Liver (tissue), 3 donors: ENCODE data around the gene CRACR2A.

ENCODE experiments used
- EGR1 ChIP-seq, 2 donors: IDR thresholded peaks; 2 replicates each; pipeline ENCODE4 v1.6.1; 2016 to 2018; ENCODE audit warnings: antibody characterized with exemption in 2 of 2, low read depth in 2 of 2
- FOXA1 ChIP-seq: IDR thresholded peaks from 2 replicates; pipeline ENCODE4 v1.6.1; 2016; ENCODE audit warnings: antibody characterized with exemption
- FOXA2 ChIP-seq: IDR thresholded peaks from 2 replicates; pipeline ENCODE4 v1.6.1; 2016; ENCODE audit warnings: antibody characterized with exemption
- GABPA ChIP-seq, 2 donors: IDR thresholded peaks in 1 of 2; conservative IDR thresholded peaks in 1 of 2; 2 replicates each; pipeline ENCODE4 v1.6.1; 2016; ENCODE audit warnings: antibody characterized with exemption in 2 of 2, mild to moderate bottlenecking in 1 of 2, moderate library complexity in 1 of 2
- JUND ChIP-seq, 2 donors: IDR thresholded peaks; 2 replicates each; pipeline ENCODE4 v1.6.1; 2016; ENCODE audit warnings: antibody characterized with exemption in 2 of 2
- NR2F2 ChIP-seq: IDR thresholded peaks from 2 replicates; pipeline ENCODE4 v1.6.1; 2016; ENCODE audit warnings: antibody characterized with exemption
- RAD21 ChIP-seq, 2 donors: IDR thresholded peaks; 2 replicates each; pipeline ENCODE4 v1.6.1; 2016; ENCODE audit warnings: antibody characterized with exemption in 2 of 2, mild to moderate bottlenecking in 2 of 2
- RXRA ChIP-seq, 2 donors: IDR thresholded peaks; 2 replicates each; pipeline ENCODE4 v1.6.1; 2017 to 2018; ENCODE audit warnings: antibody characterized with exemption in 2 of 2, mild to moderate bottlenecking in 1 of 2
- TAF1 ChIP-seq: conservative IDR thresholded peaks from 2 replicates; pipeline ENCODE4 v1.6.1; 2016; ENCODE audit warnings: antibody characterized with exemption, mild to moderate bottlenecking
- YY1 ChIP-seq: IDR thresholded peaks from 2 replicates; pipeline ENCODE4 v1.6.1; 2016; ENCODE audit warnings: antibody characterized with exemption, mild to moderate bottlenecking
- TF ChIP-seq, protein P1 (sequence below): fragments of 150-350 bp; IDR thresholded peaks from 2 replicates; pipeline ENCODE4 v1.5.1; 2017; ENCODE audit warnings: improper control_type of control experiment, low read depth, low read length; ENCODE audit not compliant: missing input control
- TF ChIP-seq, protein P2 (sequence below): IDR thresholded peaks from 2 replicates; pipeline ENCODE4 v1.6.1; 2016; ENCODE audit warnings: antibody characterized with exemption
- TF ChIP-seq, protein P3 (sequence below): IDR thresholded peaks from 2 replicates; pipeline ENCODE4 v1.6.1; 2016; ENCODE audit warnings: antibody characterized with exemption, mild to moderate bottlenecking
- donor health status: healthy.
- donor health status: healthy.

DNA sequence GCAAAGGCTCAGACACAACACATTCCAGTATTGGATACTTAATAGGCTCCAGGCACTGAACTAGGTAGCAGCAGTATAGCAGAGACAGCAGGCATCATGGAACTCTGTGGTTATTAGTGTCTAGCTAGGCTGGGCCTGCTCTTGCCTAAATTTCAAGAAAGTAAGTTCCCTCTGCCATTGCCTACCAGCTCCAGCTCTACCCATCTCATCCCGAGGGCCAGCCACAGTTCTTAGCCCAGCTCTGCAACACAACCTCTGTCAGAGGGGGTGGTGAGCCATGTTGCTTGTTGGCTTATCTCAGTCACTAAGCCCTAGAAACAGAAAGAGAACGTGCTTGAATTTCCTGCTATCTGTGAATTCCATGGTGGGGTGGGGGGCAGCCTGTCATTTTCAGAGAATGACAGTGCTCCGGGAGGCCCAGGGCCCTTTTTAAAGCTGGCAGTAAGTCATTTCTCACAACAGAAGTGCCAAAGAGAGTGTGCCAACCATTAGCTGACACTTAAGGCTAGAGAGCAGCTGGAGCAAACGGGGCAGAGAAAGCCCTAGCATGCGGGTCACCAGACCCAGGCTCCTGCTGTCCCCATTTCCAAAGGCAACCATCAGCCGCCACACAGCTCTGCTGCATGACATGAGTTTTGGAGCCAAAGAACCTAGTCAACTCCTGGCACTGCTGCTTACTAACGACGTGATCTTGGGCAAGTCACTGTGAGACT lies 156.1 kb downstream of the CRACR2A start:
- TF ChIP-seq, protein P1, sequence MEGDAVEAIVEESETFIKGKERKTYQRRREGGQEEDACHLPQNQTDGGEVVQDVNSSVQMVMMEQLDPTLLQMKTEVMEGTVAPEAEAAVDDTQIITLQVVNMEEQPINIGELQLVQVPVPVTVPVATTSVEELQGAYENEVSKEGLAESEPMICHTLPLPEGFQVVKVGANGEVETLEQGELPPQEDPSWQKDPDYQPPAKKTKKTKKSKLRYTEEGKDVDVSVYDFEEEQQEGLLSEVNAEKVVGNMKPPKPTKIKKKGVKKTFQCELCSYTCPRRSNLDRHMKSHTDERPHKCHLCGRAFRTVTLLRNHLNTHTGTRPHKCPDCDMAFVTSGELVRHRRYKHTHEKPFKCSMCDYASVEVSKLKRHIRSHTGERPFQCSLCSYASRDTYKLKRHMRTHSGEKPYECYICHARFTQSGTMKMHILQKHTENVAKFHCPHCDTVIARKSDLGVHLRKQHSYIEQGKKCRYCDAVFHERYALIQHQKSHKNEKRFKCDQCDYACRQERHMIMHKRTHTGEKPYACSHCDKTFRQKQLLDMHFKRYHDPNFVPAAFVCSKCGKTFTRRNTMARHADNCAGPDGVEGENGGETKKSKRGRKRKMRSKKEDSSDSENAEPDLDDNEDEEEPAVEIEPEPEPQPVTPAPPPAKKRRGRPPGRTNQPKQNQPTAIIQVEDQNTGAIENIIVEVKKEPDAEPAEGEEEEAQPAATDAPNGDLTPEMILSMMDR = no peak
- no peak for TF ChIP-seq GABPA (IDR thresholded peaks at IDR 0.05 in 1 of 2, conservative IDR thresholded peaks at IDR 0.05 in 1 of 2)
- TF ChIP-seq, protein P2, sequence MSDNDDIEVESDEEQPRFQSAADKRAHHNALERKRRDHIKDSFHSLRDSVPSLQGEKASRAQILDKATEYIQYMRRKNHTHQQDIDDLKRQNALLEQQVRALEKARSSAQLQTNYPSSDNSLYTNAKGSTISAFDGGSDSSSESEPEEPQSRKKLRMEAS = no peak
- no peak for TF ChIP-seq YY1
- TF ChIP-seq, protein P3, sequence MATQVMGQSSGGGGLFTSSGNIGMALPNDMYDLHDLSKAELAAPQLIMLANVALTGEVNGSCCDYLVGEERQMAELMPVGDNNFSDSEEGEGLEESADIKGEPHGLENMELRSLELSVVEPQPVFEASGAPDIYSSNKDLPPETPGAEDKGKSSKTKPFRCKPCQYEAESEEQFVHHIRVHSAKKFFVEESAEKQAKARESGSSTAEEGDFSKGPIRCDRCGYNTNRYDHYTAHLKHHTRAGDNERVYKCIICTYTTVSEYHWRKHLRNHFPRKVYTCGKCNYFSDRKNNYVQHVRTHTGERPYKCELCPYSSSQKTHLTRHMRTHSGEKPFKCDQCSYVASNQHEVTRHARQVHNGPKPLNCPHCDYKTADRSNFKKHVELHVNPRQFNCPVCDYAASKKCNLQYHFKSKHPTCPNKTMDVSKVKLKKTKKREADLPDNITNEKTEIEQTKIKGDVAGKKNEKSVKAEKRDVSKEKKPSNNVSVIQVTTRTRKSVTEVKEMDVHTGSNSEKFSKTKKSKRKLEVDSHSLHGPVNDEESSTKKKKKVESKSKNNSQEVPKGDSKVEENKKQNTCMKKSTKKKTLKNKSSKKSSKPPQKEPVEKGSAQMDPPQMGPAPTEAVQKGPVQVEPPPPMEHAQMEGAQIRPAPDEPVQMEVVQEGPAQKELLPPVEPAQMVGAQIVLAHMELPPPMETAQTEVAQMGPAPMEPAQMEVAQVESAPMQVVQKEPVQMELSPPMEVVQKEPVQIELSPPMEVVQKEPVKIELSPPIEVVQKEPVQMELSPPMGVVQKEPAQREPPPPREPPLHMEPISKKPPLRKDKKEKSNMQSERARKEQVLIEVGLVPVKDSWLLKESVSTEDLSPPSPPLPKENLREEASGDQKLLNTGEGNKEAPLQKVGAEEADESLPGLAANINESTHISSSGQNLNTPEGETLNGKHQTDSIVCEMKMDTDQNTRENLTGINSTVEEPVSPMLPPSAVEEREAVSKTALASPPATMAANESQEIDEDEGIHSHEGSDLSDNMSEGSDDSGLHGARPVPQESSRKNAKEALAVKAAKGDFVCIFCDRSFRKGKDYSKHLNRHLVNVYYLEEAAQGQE = no peak
- TF ChIP-seq JUND (IDR thresholded peaks at IDR 0.05) = no peak
- no peak for TF ChIP-seq TAF1
- no peak for TF ChIP-seq RAD21 (IDR thresholded peaks at IDR 0.05)
- TF ChIP-seq FOXA2 = no peak
- TF ChIP-seq RXRA (IDR thresholded peaks at IDR 0.05) = no peak
- TF ChIP-seq FOXA1 = no peak
- no peak for TF ChIP-seq NR2F2
- no peak for TF ChIP-seq EGR1 (IDR thresholded peaks at IDR 0.05; ENCODE audit: low read depth in 2 of 2)
